ENCODE measurements around the gene MPZL1.

- TF ChIP-seq ZFP30 (CRISPR knock-in tag; IDR thresholded peaks at IDR 0.05) (no peak), PATZ1 (CRISPR knock-in tag; IDR thresholded peaks at IDR 0.05; ENCODE audit: borderline replicate concordance) (no peak), RARB (CRISPR knock-in tag; IDR thresholded peaks at IDR 0.05) (no peak), ZNF565 (CRISPR knock-in tag; conservative IDR thresholded peaks at IDR 0.05; ENCODE audit: low read depth) (no peak), TOX (CRISPR knock-in tag; IDR thresholded peaks at IDR 0.05; ENCODE audit: borderline replicate concordance) (no peak), ZFP3 (CRISPR knock-in tag; IDR thresholded peaks at IDR 0.05) (no peak)
- TF ChIP-seq, protein P1, sequence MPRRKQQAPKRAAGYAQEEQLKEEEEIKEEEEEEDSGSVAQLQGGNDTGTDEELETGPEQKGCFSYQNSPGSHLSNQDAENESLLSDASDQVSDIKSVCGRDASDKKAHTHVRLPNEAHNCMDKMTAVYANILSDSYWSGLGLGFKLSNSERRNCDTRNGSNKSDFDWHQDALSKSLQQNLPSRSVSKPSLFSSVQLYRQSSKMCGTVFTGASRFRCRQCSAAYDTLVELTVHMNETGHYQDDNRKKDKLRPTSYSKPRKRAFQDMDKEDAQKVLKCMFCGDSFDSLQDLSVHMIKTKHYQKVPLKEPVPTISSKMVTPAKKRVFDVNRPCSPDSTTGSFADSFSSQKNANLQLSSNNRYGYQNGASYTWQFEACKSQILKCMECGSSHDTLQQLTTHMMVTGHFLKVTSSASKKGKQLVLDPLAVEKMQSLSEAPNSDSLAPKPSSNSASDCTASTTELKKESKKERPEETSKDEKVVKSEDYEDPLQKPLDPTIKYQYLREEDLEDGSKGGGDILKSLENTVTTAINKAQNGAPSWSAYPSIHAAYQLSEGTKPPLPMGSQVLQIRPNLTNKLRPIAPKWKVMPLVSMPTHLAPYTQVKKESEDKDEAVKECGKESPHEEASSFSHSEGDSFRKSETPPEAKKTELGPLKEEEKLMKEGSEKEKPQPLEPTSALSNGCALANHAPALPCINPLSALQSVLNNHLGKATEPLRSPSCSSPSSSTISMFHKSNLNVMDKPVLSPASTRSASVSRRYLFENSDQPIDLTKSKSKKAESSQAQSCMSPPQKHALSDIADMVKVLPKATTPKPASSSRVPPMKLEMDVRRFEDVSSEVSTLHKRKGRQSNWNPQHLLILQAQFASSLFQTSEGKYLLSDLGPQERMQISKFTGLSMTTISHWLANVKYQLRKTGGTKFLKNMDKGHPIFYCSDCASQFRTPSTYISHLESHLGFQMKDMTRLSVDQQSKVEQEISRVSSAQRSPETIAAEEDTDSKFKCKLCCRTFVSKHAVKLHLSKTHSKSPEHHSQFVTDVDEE (CRISPR knock-in tag; IDR thresholded peaks at IDR 0.05): no peak
Measured at GRCh38 chr1:167812972-167813371, 91.2 kb downstream of the MPZL1 start.
